Measurements from ENCODE around the gene GATAD2A.

GRCh38 chr19:19505669-19506326 is 100.3 kb downstream of the GATAD2A start:
- TF ChIP-seq POLR2A (IDR thresholded peaks at IDR 0.05; ENCODE audit: low read depth, low read length) (no peak), POLR2AphosphoS5 (IDR thresholded peaks at IDR 0.05; ENCODE audit: low read depth, low read length) (no peak)
